ENCODE data around the gene POMC. TPM values are rescaled to one million over a fixed set of nuclear protein-coding genes. Genes with fewer than 3 reads are reported as not detected.

POMC gene
- total RNA-seq, 1 donor from 2014 or later = 8.8 TPM

Other genes starting within 250 kb of the POMC start
- 24.5 and 37.0 TPM in 2 replicates for gene ADCY3, start 248.3 kb downstream of the POMC start, total RNA-seq
- 3.6 and 4.9 TPM in 2 replicates for gene DNAJC27, start 196.6 kb downstream of the POMC start, total RNA-seq
- 2.3 and 3.1 TPM in 2 replicates for gene EFR3B, start 126.5 kb downstream of the POMC start, total RNA-seq
- 19.7 and 25.3 TPM in 2 replicates for gene DNMT3A, start 173.3 kb upstream of the POMC start, total RNA-seq